Esophagus squamous epithelium (tissue), 4 donors: ENCODE data around the gene PDZRN4.

Source experiments
- CTCF ChIP-seq, 6 experiments: fragments of 450-650 bp in 4 of 6; fragments of 200-600 bp in 2 of 6; sonication (generic) in 2 of 6; IDR thresholded peaks; one replicate each; pipeline ENCODE4 v1.5.1; 2016 to 2019; ENCODE audit warnings: antibody characterized with exemption in 6 of 6, mild to moderate bottlenecking in 4 of 6, moderate library complexity in 4 of 6
- POLR2A ChIP-seq, 4 donors: fragments of 450-650 bp; IDR thresholded peaks; one replicate each; pipeline ENCODE4 v1.6.1; 2017; ENCODE audit warnings: antibody characterized with exemption in 4 of 4, mild to moderate bottlenecking in 4 of 4, moderate library complexity in 3 of 4

- no peak for TF ChIP-seq CTCF (IDR thresholded peaks at IDR 0.05)
- no peak for TF ChIP-seq POLR2A (IDR thresholded peaks at IDR 0.05)
Observed at GRCh38 chr12:41380878-41381277, 192.8 kb downstream of the PDZRN4 start.
